K562 (cell line): Measurements from ENCODE around the gene RNF151. TPM values are rescaled to one million over a fixed set of nuclear protein-coding genes. Genes with fewer than 3 reads are reported as not detected.

Experiments used
- BRF1 ChIP-seq: IDR thresholded peaks from 3 replicates; pipeline ENCODE4 v1.6.1; 2011; ENCODE audit warnings: borderline replicate concordance, mild to moderate bottlenecking; ENCODE audit not compliant: insufficient read length; ENCODE audit errors: extremely low read depth
- CBX1 ChIP-seq: sonication (generic); IDR thresholded peaks from 2 replicates; pipeline ENCODE4 v1.6.1; 2016; ENCODE audit warnings: antibody characterized with exemption, low read depth, mild to moderate bottlenecking
- CCNT2 ChIP-seq: IDR thresholded peaks from 2 replicates; pipeline ENCODE4 v1.6.1; 2011; ENCODE audit warnings: borderline replicate concordance, low read depth, mild to moderate bottlenecking, moderate library complexity, mixed read lengths, low read length; ENCODE audit not compliant: insufficient read length; ENCODE audit errors: extremely low read depth
- E2F3 ChIP-seq: fragments of 250-450 bp; sonication (Bioruptor Pico); IDR thresholded peaks from 2 replicates; pipeline ENCODE4 v1.4.0; 2020; ENCODE audit warnings: mild to moderate bottlenecking
- FOXJ2 ChIP-seq: fragments of 200-800 bp; sonication (Bioruptor generic); IDR thresholded peaks from 2 replicates; pipeline ENCODE4 v1.6.1; 2016; ENCODE audit warnings: missing genetic modification characterization, missing compliant biosample characterization
- GTF2E2 ChIP-seq: fragments of 200-800 bp; sonication (Bioruptor generic); IDR thresholded peaks from 2 replicates; pipeline ENCODE4 v1.6.1; 2016; ENCODE audit warnings: missing genetic modification characterization, missing compliant biosample characterization
- KDM5B ChIP-seq: fragments of 200-600 bp; sonication (generic); IDR thresholded peaks from 2 replicates; pipeline ENCODE4 v1.6.1; 2012; ENCODE audit warnings: low read depth, mild to moderate bottlenecking, moderate library complexity, low read length, control low read depth, inconsistent platforms; ENCODE audit not compliant: insufficient replicate concordance
- NRF1 ChIP-seq, 2 experiments: fragments of 450-650 bp; IDR thresholded peaks in 1 of 2; conservative IDR thresholded peaks in 1 of 2; 2 replicates each; pipeline ENCODE4 v1.6.1; 2014; ENCODE audit warnings: mild to moderate bottlenecking in 2 of 2
- PHB2 ChIP-seq: fragments of 450-650 bp; IDR thresholded peaks from 2 replicates; pipeline ENCODE4 v1.6.1; 2017; ENCODE audit warnings: low read depth
- ZNF134 ChIP-seq: fragments of 250-450 bp; sonication (Bioruptor Pico); conservative IDR thresholded peaks from 2 replicates; pipeline ENCODE4 v1.4.0; 2020
- ZNF253 ChIP-seq: fragments of 250-450 bp; sonication (Bioruptor Pico); conservative IDR thresholded peaks from 2 replicates; pipeline ENCODE4 v1.6.1; 2021; ENCODE audit warnings: mild to moderate bottlenecking
- ZNF76 ChIP-seq: fragments of 250-450 bp; sonication (Bioruptor Pico); IDR thresholded peaks from 2 replicates; pipeline ENCODE4 v1.4.0; 2020; ENCODE audit warnings: mild to moderate bottlenecking, moderate library complexity, borderline replicate concordance
- ZNF764 ChIP-seq: fragments of 250-450 bp; sonication (Bioruptor Pico); IDR thresholded peaks from 2 replicates; pipeline ENCODE4 v1.4.0; 2020; ENCODE audit warnings: low read depth, mild to moderate bottlenecking, moderate library complexity
- polyA plus RNA-seq, 8 experiments: library from polyadenylated mRNA; depleted of rRNA in 4 of 8; stranded (reverse) in 5 of 8; unstranded in 3 of 8; fragments of >200 nt; fragmentation: Nextera tagmentation in 2 of 8; fragmentation: Illumina TruSeq in 1 of 8; extraction: Ambion mirVana in 2 of 8; extraction: Trizol in 1 of 8; gene quantifications; 2 replicates each; pipeline versions ENCODE4 v1.2.1 to v1.2.3, GENCODE V29; 2011 to 2014; ENCODE audit warnings: inconsistent platforms in 1 of 8, missing spikeins in 1 of 8
- total RNA-seq, 7 experiments: library from RNA; depleted of rRNA in 6 of 7; stranded (reverse); fragments of >200 nt in 6 of 7; fragmentation: Illumina TruSeq in 2 of 7; extraction: Trizol in 2 of 7; gene quantifications; 2 replicates each; pipeline versions ENCODE4 v1.2.1 to v1.2.3, GENCODE V29; 2011 to 2021; ENCODE audit warnings: low replicate concordance in 1 of 7
- TF ChIP-seq, protein P1 (sequence below), 2 experiments: fragments of 150-350 bp in 1 of 2; IDR thresholded peaks; 2 replicates each; pipeline ENCODE4 v1.6.1; 2012 to 2016; ENCODE audit warnings: low read depth in 2 of 2, low read length in 2 of 2, mild to moderate bottlenecking in 1 of 2, moderate library complexity in 1 of 2
- TF ChIP-seq, protein P2 (sequence below): sonication (generic); formaldehyde crosslinking; IDR thresholded peaks from 2 replicates; pipeline ENCODE4 v1.8.0; 2022; ENCODE audit warnings: mild to moderate bottlenecking, low read depth, missing genetic modification reagents

The RNF151 gene
- total and polyA plus RNA-seq, 9 of the 15 experiments (the other 6 are each of a cell fraction or from before 2014, with no cell fraction given) = not detected

DNA sequence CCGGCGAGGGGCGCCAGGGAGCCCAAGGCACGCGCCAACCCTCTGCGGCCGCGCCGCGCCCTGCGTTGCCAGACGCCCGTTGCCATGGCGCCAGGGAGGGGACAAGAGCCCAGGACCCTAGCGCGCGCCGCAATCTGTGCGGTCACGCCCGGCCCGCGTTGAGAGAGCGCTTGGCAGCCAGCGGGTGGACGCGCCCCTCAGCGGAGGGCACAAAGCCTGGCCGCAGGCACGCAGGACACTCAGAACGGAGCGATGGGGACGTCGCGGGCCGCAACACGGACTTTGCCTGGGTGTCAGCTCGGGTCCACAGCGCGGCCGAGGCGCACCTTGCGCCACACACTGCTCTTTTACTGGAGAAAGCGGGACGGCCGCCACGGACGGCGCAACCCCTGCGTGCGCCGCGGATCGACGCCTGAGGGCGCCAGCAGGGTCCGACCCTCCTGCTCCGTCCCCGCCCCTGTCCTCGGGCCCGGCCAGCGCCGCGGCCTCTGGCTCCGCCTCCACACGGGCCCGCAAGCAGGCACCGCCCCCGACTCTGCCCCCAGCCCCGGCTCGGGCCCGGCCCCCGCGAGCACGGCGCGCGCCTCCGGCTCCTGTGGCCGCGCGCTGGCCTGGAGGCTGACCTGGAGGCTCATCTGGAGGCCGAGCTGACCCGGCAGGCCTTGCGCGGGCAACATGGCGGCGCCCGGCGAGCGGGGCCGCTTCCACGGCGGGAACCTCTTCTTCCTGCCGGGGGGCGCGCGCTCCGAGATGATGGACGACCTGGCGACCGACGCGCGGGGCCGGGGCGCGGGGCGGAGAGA, 17.1 kb downstream of the RNF151 start, which contains the start of gene GFER (continued):
- TF ChIP-seq E2F3 (CRISPR knock-in tag) = peak; percentile 59; the same call in 1 of the 2 replicates
- peak; percentile 40; the same call in 1 of the 2 replicates for TF ChIP-seq CBX1
- peak; percentile 94 for TF ChIP-seq KDM5B
- no peak for TF ChIP-seq PHB2
- TF ChIP-seq ZNF134 (CRISPR knock-in tag) = peak; percentile 65
- 0 out of 2 replicates have a peak, but pooled peaks have one; percentile 35 for TF ChIP-seq GTF2E2
- TF ChIP-seq ZNF76 (CRISPR knock-in tag) = peak; percentile 77; the same call in 1 of the 2 replicates
- no peak for TF ChIP-seq ZNF253 (CRISPR knock-in tag)
- TF ChIP-seq, protein P1, sequence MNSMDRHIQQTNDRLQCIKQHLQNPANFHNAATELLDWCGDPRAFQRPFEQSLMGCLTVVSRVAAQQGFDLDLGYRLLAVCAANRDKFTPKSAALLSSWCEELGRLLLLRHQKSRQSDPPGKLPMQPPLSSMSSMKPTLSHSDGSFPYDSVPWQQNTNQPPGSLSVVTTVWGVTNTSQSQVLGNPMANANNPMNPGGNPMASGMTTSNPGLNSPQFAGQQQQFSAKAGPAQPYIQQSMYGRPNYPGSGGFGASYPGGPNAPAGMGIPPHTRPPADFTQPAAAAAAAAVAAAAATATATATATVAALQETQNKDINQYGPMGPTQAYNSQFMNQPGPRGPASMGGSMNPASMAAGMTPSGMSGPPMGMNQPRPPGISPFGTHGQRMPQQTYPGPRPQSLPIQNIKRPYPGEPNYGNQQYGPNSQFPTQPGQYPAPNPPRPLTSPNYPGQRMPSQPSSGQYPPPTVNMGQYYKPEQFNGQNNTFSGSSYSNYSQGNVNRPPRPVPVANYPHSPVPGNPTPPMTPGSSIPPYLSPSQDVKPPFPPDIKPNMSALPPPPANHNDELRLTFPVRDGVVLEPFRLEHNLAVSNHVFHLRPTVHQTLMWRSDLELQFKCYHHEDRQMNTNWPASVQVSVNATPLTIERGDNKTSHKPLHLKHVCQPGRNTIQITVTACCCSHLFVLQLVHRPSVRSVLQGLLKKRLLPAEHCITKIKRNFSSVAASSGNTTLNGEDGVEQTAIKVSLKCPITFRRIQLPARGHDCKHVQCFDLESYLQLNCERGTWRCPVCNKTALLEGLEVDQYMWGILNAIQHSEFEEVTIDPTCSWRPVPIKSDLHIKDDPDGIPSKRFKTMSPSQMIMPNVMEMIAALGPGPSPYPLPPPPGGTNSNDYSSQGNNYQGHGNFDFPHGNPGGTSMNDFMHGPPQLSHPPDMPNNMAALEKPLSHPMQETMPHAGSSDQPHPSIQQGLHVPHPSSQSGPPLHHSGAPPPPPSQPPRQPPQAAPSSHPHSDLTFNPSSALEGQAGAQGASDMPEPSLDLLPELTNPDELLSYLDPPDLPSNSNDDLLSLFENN (IDR thresholded peaks at IDR 0.05; ENCODE audit: low read depth in 2 of 2, low read length in 2 of 2) = peak in 1 of 2 experiments; percentile 27; a peak in 1 of 4 replicates
- TF ChIP-seq NRF1 (conservative IDR thresholded peaks at IDR 0.05 in 1 of 2, IDR thresholded peaks at IDR 0.05 in 1 of 2) = peak; percentile 81 to 85
- peak; percentile 82 for TF ChIP-seq FOXJ2 (tag)
- TF ChIP-seq, protein P2, sequence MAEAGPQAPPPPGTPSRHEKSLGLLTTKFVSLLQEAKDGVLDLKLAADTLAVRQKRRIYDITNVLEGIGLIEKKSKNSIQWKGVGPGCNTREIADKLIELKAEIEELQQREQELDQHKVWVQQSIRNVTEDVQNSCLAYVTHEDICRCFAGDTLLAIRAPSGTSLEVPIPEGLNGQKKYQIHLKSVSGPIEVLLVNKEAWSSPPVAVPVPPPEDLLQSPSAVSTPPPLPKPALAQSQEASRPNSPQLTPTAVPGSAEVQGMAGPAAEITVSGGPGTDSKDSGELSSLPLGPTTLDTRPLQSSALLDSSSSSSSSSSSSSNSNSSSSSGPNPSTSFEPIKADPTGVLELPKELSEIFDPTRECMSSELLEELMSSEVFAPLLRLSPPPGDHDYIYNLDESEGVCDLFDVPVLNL = peak; percentile 78; the same call in 1 of the 2 replicates
- TF ChIP-seq BRF1 = no peak
- peak; percentile 92 for TF ChIP-seq CCNT2
- TF ChIP-seq ZNF764 (CRISPR knock-in tag) = no peak
- TF ChIP-seq, all 486 proteins: peak for 159
